NT2/D1 (cell line): ENCODE results near the gene TRIM9.
"Not testable (repeated sequence)": the region's sequence is repeated elsewhere in the genome, so short reads cannot be mapped to it uniquely, and the experiment has no call there.

ENCODE experiments used
- DNase-seq: peaks from one replicate; pipeline ENCODE4 v3.0.0-alpha.2; 2011; ENCODE audit warnings: low read depth, low spot score
- H3K27me3 ChIP-seq: 2 replicates; pipeline ENCODE4 v1.6.0; 2011; ENCODE audit warnings: mild to moderate bottlenecking; ENCODE audit not compliant: insufficient read length, insufficient read depth
- H3K36me3 ChIP-seq: 2 replicates; pipeline ENCODE4 v1.6.1; 2011; ENCODE audit warnings: mild to moderate bottlenecking, low read length, mixed read lengths; ENCODE audit not compliant: insufficient read depth, insufficient read length
- H3K4me1 ChIP-seq: 2 replicates; pipeline ENCODE4 v1.5.1; 2011; ENCODE audit not compliant: insufficient read depth, insufficient read length
- H3K4me3 ChIP-seq: 2 replicates; pipeline ENCODE4 v1.5.1; 2011; ENCODE audit warnings: low read depth; ENCODE audit not compliant: insufficient read length
- H3K9ac ChIP-seq: 2 replicates; pipeline ENCODE4 v1.6.0; 2011; ENCODE audit warnings: low read depth; ENCODE audit not compliant: insufficient read length
- H3K9me3 ChIP-seq: 2 replicates; pipeline ENCODE4 v1.5.1; 2011; ENCODE audit warnings: mild to moderate bottlenecking, low read length; ENCODE audit not compliant: insufficient read depth
- SUZ12 ChIP-seq: IDR thresholded peaks from 2 replicates; pipeline ENCODE4 v1.6.1; 2011; ENCODE audit not compliant: insufficient read length, insufficient read depth; ENCODE audit errors: extremely low read depth
- YY1 ChIP-seq: IDR thresholded peaks from 2 replicates; pipeline ENCODE4 v1.6.1; 2011; ENCODE audit not compliant: insufficient read length, insufficient read depth
- ZNF274 ChIP-seq: IDR thresholded peaks from 2 replicates; pipeline ENCODE4 v1.6.1; 2011; ENCODE audit warnings: mild to moderate bottlenecking, low read depth, low read length

TRIM9 gene

GRCh38 chr14:50957296-50957695 is 137.6 kb downstream of the TRIM9 start:
- Histone ChIP-seq H3K9ac (no peak overlapping the region), H3K27me3 (no peaks in the 10 kb centered on the region), H3K36me3 (no peaks in the 10 kb centered on the region), H3K9me3 (no peaks in the 10 kb centered on the region), H3K4me1 (no peaks in the 10 kb centered on the region), H3K4me3 (no peak overlapping the region)
- no peak for TF ChIP-seq ZNF274
- no peak for TF ChIP-seq YY1
- no peak for TF ChIP-seq SUZ12
- no peak for DNase-seq

GRCh38 chr14:50956421-50956820 is 138.5 kb downstream of the TRIM9 start:
- not testable (repeated sequence) for H3K27me3 ChIP-seq, H3K9me3 ChIP-seq, DNase-seq, H3K9ac ChIP-seq, H3K4me3 ChIP-seq, H3K36me3 ChIP-seq, H3K4me1 ChIP-seq

- DNase-seq, result peak; percentile 54
- Histone ChIP-seq H3K27me3 (no peaks in the 10 kb centered on the region), H3K9ac (no peak overlapping the region), H3K4me3 (no peak overlapping the region), H3K9me3 (no peaks in the 10 kb centered on the region), H3K36me3 (no peaks in the 10 kb centered on the region), H3K4me1 (no peaks in the 10 kb centered on the region)
- TF ChIP-seq YY1 (no peak), SUZ12 (no peak), ZNF274 (no peak)
Measured at GRCh38 chr14:50955373-50956043, 139.4 kb downstream of the TRIM9 start.

GRCh38 chr14:50954811-50955372 is 140.0 kb downstream of the TRIM9 start:
- Histone ChIP-seq H3K9me3 (no peaks in the 10 kb centered on the region), H3K9ac (no peak overlapping the region), H3K36me3 (no peaks in the 10 kb centered on the region), H3K4me3 (no peak overlapping the region), H3K27me3 (no peaks in the 10 kb centered on the region), H3K4me1 (no peaks in the 10 kb centered on the region)
- no peak for DNase-seq
- TF ChIP-seq SUZ12, result no peak
- TF ChIP-seq YY1, result no peak
- no peak for TF ChIP-seq ZNF274

- Histone ChIP-seq H3K27me3 (no peaks in the 10 kb centered on the region), H3K4me3 (no peak overlapping the region), H3K9me3 (no peaks in the 10 kb centered on the region), H3K4me1 (no peaks in the 10 kb centered on the region), H3K9ac (no peak overlapping the region), H3K36me3 (no peaks in the 10 kb centered on the region)
- no peak for DNase-seq
- TF ChIP-seq ZNF274 (no peak), SUZ12 (no peak), YY1 (no peak)
Measured at GRCh38 chr14:50953502-50953901, 141.4 kb downstream of the TRIM9 start.

- H3K27me3 ChIP-seq, result no peaks in the 10 kb centered on the region
- TF ChIP-seq SUZ12, result no peak
- no peak for TF ChIP-seq ZNF274
- no peak for TF ChIP-seq YY1
- no peaks in the 10 kb centered on the region for H3K36me3 ChIP-seq
- H3K4me1 ChIP-seq, result no peaks in the 10 kb centered on the region
- no peak overlapping the region for H3K4me3 ChIP-seq
- no peak overlapping the region for H3K9ac ChIP-seq
- H3K9me3 ChIP-seq, result no peaks in the 10 kb centered on the region
- DNase-seq, result no peak
Measured at GRCh38 chr14:50951032-50951431, 143.9 kb downstream of the TRIM9 start.

- Histone ChIP-seq H3K4me1 (no peaks in the 10 kb centered on the region), H3K4me3 (no peak overlapping the region), H3K9me3 (no peaks in the 10 kb centered on the region), H3K36me3 (no peaks in the 10 kb centered on the region), H3K9ac (no peak overlapping the region), H3K27me3 (no peaks in the 10 kb centered on the region)
- no peak for DNase-seq
- no peak for TF ChIP-seq SUZ12
- no peak for TF ChIP-seq YY1
- no peak for TF ChIP-seq ZNF274
Measured at GRCh38 chr14:50948205-50948604, 146.7 kb downstream of the TRIM9 start.

- Histone ChIP-seq H3K9me3 (no peaks in the 10 kb centered on the region), H3K27me3 (no peaks in the 10 kb centered on the region), H3K36me3 (no peaks in the 10 kb centered on the region), H3K4me3 (no peak overlapping the region), H3K4me1 (no peaks in the 10 kb centered on the region), H3K9ac (no peak overlapping the region)
- TF ChIP-seq ZNF274, result no peak
- no peak for DNase-seq
Measured at GRCh38 chr14:50947446-50947845, 147.5 kb downstream of the TRIM9 start.
